VCaP (cell line): ENCODE data around the gene CFAP410.

Experiments
- H3K27ac ChIP-seq: fragments of 450-650 bp; 2 replicates; pipeline ENCODE4 v1.5.1; 2017
- TF ChIP-seq, protein P1 (sequence below): fragments of 450-650 bp; conservative IDR thresholded peaks from 2 replicates; pipeline ENCODE4 v1.5.1; 2017; ENCODE audit warnings: mild to moderate bottlenecking, moderate library complexity

CFAP410 gene

DNA sequence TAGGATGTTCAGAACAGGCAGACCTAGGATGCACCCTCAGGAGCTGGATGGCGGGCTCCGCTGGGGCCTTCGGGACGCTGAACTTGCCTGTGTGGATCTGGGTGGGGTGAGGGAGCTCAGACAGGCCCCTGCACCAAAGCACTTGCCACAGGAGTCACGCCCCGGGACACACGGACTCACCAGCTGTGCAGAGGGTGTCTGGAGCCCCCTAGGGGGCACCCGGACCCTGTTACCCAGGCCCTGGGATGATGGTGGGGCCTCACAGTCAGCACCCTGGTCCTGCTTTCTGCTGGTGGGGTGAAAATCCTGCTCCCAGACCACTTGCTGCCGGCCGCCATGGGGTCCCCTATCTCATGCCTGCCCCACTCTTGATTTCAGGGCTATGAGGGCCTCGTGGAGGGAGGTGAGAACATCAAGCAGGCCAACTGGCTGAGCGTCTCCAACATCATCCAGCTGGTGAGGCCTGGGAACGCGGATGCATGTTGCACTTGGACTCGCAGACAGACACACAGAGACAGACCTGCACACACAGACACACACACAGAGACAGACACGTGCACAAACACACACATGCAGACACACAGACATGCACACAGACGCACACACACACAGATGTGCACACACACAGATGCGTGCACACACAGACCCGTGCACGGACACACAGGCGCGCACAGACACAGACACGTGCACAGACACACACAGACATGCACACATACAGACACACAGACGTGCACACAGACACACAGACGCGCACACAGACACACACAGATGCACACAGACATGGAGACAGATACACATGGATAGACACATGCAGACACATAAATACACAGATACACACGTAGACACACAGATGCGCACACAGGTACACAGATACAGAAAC lies 28.3 kb downstream of the CFAP410 start:
- TF ChIP-seq, protein P1, sequence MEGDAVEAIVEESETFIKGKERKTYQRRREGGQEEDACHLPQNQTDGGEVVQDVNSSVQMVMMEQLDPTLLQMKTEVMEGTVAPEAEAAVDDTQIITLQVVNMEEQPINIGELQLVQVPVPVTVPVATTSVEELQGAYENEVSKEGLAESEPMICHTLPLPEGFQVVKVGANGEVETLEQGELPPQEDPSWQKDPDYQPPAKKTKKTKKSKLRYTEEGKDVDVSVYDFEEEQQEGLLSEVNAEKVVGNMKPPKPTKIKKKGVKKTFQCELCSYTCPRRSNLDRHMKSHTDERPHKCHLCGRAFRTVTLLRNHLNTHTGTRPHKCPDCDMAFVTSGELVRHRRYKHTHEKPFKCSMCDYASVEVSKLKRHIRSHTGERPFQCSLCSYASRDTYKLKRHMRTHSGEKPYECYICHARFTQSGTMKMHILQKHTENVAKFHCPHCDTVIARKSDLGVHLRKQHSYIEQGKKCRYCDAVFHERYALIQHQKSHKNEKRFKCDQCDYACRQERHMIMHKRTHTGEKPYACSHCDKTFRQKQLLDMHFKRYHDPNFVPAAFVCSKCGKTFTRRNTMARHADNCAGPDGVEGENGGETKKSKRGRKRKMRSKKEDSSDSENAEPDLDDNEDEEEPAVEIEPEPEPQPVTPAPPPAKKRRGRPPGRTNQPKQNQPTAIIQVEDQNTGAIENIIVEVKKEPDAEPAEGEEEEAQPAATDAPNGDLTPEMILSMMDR = no peak
- no peak overlapping the region for H3K27ac ChIP-seq

DNA sequence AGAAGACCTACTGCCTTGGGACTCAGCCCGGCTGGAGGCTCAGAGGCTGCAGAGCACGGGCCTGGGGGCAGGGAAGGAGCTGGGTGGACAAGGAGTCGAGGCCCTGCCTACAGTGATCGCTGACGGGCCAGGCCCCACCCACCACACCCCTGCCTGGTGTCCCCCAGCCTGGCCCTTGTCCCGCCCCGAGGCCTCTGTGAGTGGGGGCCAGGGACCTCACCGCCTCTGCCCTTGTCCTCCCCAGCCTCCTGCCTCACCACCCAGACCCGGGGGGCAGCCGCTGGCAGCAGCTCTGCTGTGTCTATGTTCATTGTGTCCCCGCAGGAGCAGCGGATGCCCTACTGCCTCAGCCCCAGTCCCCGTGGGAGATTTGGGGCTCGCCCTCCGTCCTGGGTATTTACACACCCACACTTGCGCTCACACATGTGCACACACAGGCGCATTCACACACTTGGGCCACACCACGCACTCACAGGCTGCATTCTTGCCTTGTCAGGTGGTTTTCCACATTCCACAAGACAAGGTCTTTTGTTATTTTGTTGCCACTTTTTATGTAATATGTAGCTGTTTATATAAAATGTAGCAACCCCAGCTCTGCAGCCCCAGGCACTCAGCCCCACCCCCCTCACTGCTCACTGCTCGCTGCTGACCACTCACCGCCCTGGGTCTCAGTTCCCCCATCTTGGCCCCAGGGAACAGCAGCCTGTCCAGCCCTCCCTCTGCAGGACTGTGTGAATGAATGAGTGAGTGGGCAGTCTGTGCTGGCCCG lies 32.1 kb downstream of the CFAP410 start:
- TF ChIP-seq, protein P1 = no peak
- H3K27ac ChIP-seq = peak overlapping the region; percentile 97; the same call in 1 of the 2 replicates

DNA sequence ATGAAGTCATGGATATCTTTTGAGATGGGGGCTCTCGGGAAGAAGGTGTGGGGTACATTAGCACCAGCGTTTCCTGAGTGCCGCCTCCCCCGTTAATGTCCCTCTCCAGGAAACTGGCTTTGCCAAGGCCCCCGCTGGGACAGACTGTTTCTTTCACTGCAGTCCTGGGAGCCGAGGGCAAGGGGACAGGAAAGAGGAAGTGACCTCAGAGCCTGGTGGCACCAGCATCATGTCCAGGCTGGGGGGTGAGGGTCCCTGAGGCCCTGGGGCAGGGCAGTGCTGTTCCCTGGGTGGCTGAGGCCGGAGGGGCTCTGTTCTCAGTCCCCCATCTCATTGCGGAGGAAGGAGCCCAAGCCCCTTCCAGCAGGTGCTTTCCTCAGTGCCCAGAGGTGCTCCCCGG lies 33.5 kb downstream of the CFAP410 start:
- peak overlapping the region; percentile 97; the same call in 1 of the 2 replicates for H3K27ac ChIP-seq
- TF ChIP-seq, protein P1 = no peak

DNA sequence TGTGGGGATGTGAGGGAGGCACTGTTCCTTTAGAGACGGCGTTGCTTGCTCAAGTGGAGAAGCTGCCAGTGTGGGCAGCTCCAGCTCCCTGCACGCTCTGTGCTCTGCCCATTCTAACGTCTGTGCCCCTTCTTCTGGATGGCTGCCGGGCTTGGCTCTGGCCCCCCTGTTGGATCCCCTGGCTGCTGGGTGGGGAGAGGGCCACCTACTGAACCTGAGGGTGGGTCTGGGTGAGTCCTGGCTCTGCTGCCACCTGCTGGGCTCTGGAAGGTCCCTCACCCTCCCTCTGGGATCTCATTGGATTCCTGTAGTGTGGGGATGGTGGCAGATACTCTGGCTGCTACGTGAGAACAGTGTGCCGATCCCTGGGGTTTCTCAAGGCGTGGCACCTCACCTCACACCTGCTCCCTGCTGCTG lies 34.3 kb downstream of the CFAP410 start:
- H3K27ac ChIP-seq = peak overlapping the region; percentile 97; the same call in 1 of the 2 replicates
- TF ChIP-seq, protein P1 = peak; percentile 98

DNA sequence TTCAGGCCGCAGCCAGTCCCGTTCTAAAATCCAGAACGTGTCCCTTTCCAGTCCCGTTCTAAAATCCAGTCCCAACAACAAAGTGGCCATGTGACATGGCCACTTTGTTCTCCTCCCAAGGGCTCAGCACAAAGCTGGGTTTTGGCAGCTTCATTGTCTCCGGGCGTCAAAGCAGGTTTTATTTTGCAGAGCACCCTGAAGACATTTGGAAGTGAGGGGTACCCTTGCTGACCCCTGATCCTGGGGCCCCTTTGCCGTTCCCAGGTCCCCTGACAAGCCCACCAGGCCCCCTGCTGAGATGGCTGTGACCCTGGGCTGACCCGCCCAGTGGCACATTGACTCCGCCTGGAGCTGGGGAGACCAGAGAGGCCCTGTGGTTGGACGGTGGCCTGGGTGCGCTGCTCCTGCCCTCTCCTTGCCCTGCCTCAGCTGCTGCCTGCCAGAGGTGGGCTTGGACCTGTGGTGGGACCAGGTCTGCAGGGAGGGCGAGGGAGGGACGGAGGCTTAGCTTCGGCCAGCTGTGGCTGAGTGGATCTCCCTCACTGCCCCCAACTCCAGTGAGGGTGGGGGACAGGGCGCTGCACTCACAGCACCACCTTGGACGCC lies 35.1 kb downstream of the CFAP410 start:
- peak overlapping the region; percentile 97 for H3K27ac ChIP-seq
- TF ChIP-seq, protein P1 = no peak

DNA sequence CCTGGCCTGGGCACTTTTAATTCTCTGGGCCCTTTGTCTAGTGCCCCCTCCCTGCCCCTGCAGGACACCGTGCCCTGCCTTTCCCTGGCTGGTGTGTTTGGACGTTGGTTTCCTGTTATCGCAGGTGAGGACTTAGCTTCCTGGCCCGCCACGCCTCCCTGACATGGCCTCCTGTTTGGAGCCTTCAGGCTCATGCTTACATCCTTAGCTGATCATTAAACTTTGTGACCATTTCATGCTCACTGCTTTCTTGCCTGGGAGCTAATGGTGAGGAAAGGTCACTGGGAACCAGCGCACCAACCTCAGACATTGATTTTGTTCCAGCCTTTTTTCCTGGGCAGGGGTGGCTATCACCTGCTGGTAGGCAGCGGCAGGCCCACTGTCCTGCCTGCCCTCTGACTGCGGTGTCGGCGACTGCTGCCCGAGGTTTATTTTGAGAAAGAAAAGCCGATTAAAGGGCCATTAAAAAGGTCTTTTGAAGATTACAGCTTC lies 35.7 kb downstream of the CFAP410 start:
- TF ChIP-seq, protein P1 = no peak
- peak overlapping the region; percentile 97 for H3K27ac ChIP-seq
